ENCODE data around the gene ENDOD1. TPM values are rescaled to one million over a fixed set of nuclear protein-coding genes. Genes with fewer than 3 reads are reported as not detected.

The ENDOD1 gene
- polyA plus RNA-seq, 3 donors = 1.3 to 3.4 (median 3.2) TPM

- H3K27ac ChIP-seq (ENCODE audit: low read depth in 1 of 2, low read length in 2 of 2) = no peak overlapping the region
- Mint-ChIP-seq H3K27ac (peak overlapping the region in 1 of 7 donors; percentile 26), H3K27me3 (ENCODE audit: low read depth in 3 of 3) (peaks cover 0 to 1% (median 0%) of the 10 kb centered on the region in 3 donors), H3K4me3 (no peak overlapping the region), H3K36me3 (no peaks in the 10 kb centered on the region), H3K4me1 (peaks cover 3% of the 10 kb centered on the region), H3K9me3 (no peaks in the 10 kb centered on the region)
- no peaks in the 10 kb centered on the region for H3K36me3 ChIP-seq (replicated peaks in 1 of 2; ENCODE audit: control insufficient read depth in 1 of 2, insufficient read depth in 2 of 2, low read length in 2 of 2)
- no peaks in the 10 kb centered on the region for H3K27me3 ChIP-seq (ENCODE audit: control insufficient read depth in 2 of 2, insufficient read depth in 2 of 2, low read length in 2 of 2)
- H2AFZ ChIP-seq (ENCODE audit: insufficient read depth, low read depth, low read length, poor library complexity, severe bottlenecking) = no peak overlapping the region
- peak in 1 of 3 donors; percentile 14 for DNase-seq
- TF ChIP-seq CTCF (IDR thresholded peaks at IDR 0.05) = no peak
- WGBS (ENCODE audit: insufficient coverage) = 100% methylated on average over 1 of the region's 2 CpGs
- H3K79me2 ChIP-seq (ENCODE audit: insufficient read depth, low read length) = no peaks in the 10 kb centered on the region
- intact Hi-C loops (cut with micrococcal nuclease) = no loop called here
- no peaks in the 10 kb centered on the region for H4K20me1 ChIP-seq (ENCODE audit: insufficient read depth, low read length)
- peaks cover 0 to under 1% of the 10 kb centered on the region in 2 donors for H3K4me1 ChIP-seq (ENCODE audit: control insufficient read depth in 1 of 2, insufficient read depth in 2 of 2, low read length in 2 of 2)
- H3K4me3 ChIP-seq (replicated peaks in 1 of 3; ENCODE audit: low read depth in 2 of 3, low read length in 3 of 3) = no peak overlapping the region
- H3K9me3 ChIP-seq (replicated peaks in 1 of 2; ENCODE audit: control insufficient read depth in 1 of 2, insufficient read depth in 1 of 2, low read length in 2 of 2) = no peaks in the 10 kb centered on the region
- H3K4me2 ChIP-seq (replicated peaks; ENCODE audit: extremely low read depth, low read length, poor library complexity, severe bottlenecking) = no peak overlapping the region
- no peak overlapping the region for H3K9ac ChIP-seq (ENCODE audit: insufficient read depth, low read length, poor library complexity, severe bottlenecking)
These were observed 13.1 kb downstream of the ENDOD1 start for GRCh38 chr11:95102733-95103132.

DNA sequence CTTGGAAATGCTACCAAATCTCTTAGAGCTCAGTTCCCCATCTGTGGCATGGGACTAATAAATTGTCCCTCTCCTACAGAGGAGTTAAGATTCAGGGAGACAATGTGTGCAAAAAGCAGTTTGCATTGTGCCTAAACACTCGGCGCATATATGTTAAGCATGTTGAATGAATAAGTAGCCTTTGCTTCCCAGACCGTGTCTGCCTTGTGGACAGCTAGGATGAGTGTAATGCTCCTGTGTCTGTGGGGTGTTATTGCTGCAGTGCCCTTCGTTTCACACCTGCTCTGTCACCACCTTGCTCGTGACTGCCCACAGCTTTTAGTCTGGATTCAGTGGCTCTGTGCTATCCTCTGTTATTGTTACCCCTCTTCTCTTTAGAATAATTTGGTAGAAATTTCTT, 14.1 kb downstream of the ENDOD1 start:
- no peaks in the 10 kb centered on the region for H3K9me3 Mint-ChIP-seq
- H3K4me1 ChIP-seq (ENCODE audit: control insufficient read depth in 1 of 2, insufficient read depth in 2 of 2, low read length in 2 of 2) = peaks cover 7 to 9% of the 10 kb centered on the region in 2 donors
- H4K20me1 ChIP-seq (ENCODE audit: insufficient read depth, low read length) = no peaks in the 10 kb centered on the region
- H3K36me3 Mint-ChIP-seq = no peaks in the 10 kb centered on the region
- H3K36me3 ChIP-seq (replicated peaks in 1 of 2; ENCODE audit: control insufficient read depth in 1 of 2, insufficient read depth in 2 of 2, low read length in 2 of 2) = no peaks in the 10 kb centered on the region
- 97% methylated on average over 3 of the region's 5 CpGs for WGBS (ENCODE audit: insufficient coverage)
- no peak overlapping the region for H2AFZ ChIP-seq (ENCODE audit: insufficient read depth, low read depth, low read length, poor library complexity, severe bottlenecking)
- no peaks in the 10 kb centered on the region for H3K27me3 ChIP-seq (ENCODE audit: control insufficient read depth in 2 of 2, insufficient read depth in 2 of 2, low read length in 2 of 2)
- no peak overlapping the region for H3K27ac ChIP-seq (ENCODE audit: low read depth in 1 of 2, low read length in 2 of 2)
- H3K4me1 Mint-ChIP-seq = peaks cover 13% of the 10 kb centered on the region
- no peak overlapping the region for H3K4me3 ChIP-seq (replicated peaks in 1 of 3; ENCODE audit: low read depth in 2 of 3, low read length in 3 of 3)
- no peak overlapping the region for H3K4me2 ChIP-seq (replicated peaks; ENCODE audit: extremely low read depth, low read length, poor library complexity, severe bottlenecking)
- no peak for DNase-seq
- intact Hi-C loops (cut with micrococcal nuclease) = no loop called here
- no peak overlapping the region for H3K9ac ChIP-seq (ENCODE audit: insufficient read depth, low read length, poor library complexity, severe bottlenecking)
- no peaks in the 10 kb centered on the region for H3K9me3 ChIP-seq (replicated peaks in 1 of 2; ENCODE audit: control insufficient read depth in 1 of 2, insufficient read depth in 1 of 2, low read length in 2 of 2)
- H3K27me3 Mint-ChIP-seq (ENCODE audit: low read depth in 3 of 3) = peaks cover 0 to 1% (median 0%) of the 10 kb centered on the region in 3 donors
- TF ChIP-seq CTCF (IDR thresholded peaks at IDR 0.05) = no peak
- no peak overlapping the region for H3K27ac Mint-ChIP-seq
- H3K4me3 Mint-ChIP-seq = no peak overlapping the region
- no peaks in the 10 kb centered on the region for H3K79me2 ChIP-seq (ENCODE audit: insufficient read depth, low read length)

All from CD14-positive monocyte (primary cell).